H1 (cell line): ENCODE data around the gene GNA12. TPM values are rescaled to one million over a fixed set of nuclear protein-coding genes. Genes with fewer than 3 reads are reported as not detected.

Experiments
- CTCF ChIA-PET: fragments of 300-600 bp; sonication (Branson Sonifier 250); formaldehyde crosslinking; loops from one replicate; lab custom pipeline; 2021; ENCODE audit not compliant: partially characterized antibody; lab: Charles Lee
- POLR2A ChIA-PET: fragments of 300-600 bp; sonication (Branson Sonifier 250); formaldehyde crosslinking; loops from one replicate; lab custom pipeline; 2021; ENCODE audit warnings: inconsistent platforms; ENCODE audit not compliant: partially characterized antibody; lab: Charles Lee
- DNase-seq, 2 experiments: peaks; one replicate each; pipeline versions ENCODE4 v3.0.0 to v3.0.0-alpha.2; 2010 to 2022; ENCODE audit warnings: low spot score in 2 of 2, low read depth in 1 of 2, mixed read lengths in 1 of 2
- FAIRE-seq: peaks from 2 replicates; lab custom pipeline; 2011; peaks lifted over from hg19 to GRCh38; lab: Jason Lieb, UNC
- H2AFZ ChIP-seq: 2 replicates; pipeline ENCODE4 v1.8.1; 2012; ENCODE audit warnings: low read length, inconsistent platforms
- H2AK5ac ChIP-seq: 2 replicates; pipeline ENCODE4 v1.6.1; 2013; ENCODE audit warnings: low read depth, low read length
- H2BK120ac ChIP-seq: replicated peaks from 2 replicates; pipeline ENCODE3; 2013; ENCODE audit warnings: low read depth, low read length, inconsistent platforms
- H2BK12ac ChIP-seq: 2 replicates; pipeline ENCODE4 v1.6.1; 2013; ENCODE audit warnings: low read depth, low read length
- H2BK15ac ChIP-seq: 2 replicates; pipeline ENCODE4 v1.6.1; 2013; ENCODE audit warnings: low read length
- H2BK20ac ChIP-seq: 2 replicates; pipeline ENCODE4 v1.6.1; 2013; ENCODE audit warnings: low read length
- H2BK5ac ChIP-seq: 2 replicates; pipeline ENCODE4 v1.6.1; 2013; ENCODE audit warnings: low read depth, low read length
- H3K14ac ChIP-seq: 2 replicates; pipeline ENCODE4 v1.6.1; 2013; ENCODE audit warnings: inconsistent platforms; ENCODE audit not compliant: insufficient read length
- H3K18ac ChIP-seq: 2 replicates; pipeline ENCODE4 v1.6.1; 2013; ENCODE audit warnings: low read length; ENCODE audit errors: extremely low read depth
- H3K23ac ChIP-seq: 2 replicates; pipeline ENCODE4 v1.6.1; 2013; ENCODE audit warnings: inconsistent platforms; ENCODE audit not compliant: insufficient read length
- H3K23me2 ChIP-seq: 2 replicates; pipeline ENCODE4 v1.6.1; 2013; ENCODE audit warnings: low read depth, low read length
- H3K27ac ChIP-seq: 2 replicates; pipeline ENCODE4 v1.6.1; 2011; ENCODE audit warnings: low read depth, low read length, inconsistent platforms
- H3K27me3 ChIP-seq, 4 experiments: replicated peaks in 1 of 4; 1 replicate in 1 of 4; 2 replicates in 3 of 4; pipeline versions ENCODE4 v1.6.1 to v1.8.1; 2011 to 2013; ENCODE audit warnings: low read length in 3 of 4, mild to moderate bottlenecking in 3 of 4, inconsistent platforms in 2 of 4, mixed read lengths in 2 of 4, moderate library complexity in 1 of 4; ENCODE audit not compliant: control insufficient read depth in 3 of 4, insufficient read depth in 3 of 4; ENCODE audit errors: extremely low read depth in 1 of 4
- H3K36me3 ChIP-seq, 4 experiments: 2 replicates each; pipeline versions ENCODE4 v1.6.1 to v1.8.1; 2011 to 2013; ENCODE audit warnings: mild to moderate bottlenecking in 4 of 4, low read length in 3 of 4, moderate library complexity in 2 of 4, control low read depth in 1 of 4, inconsistent platforms in 1 of 4; ENCODE audit not compliant: insufficient read depth in 4 of 4, control insufficient read depth in 2 of 4
- H3K4ac ChIP-seq: replicated peaks from 2 replicates; pipeline ENCODE3; 2013; ENCODE audit warnings: low read length, low read depth, mixed read lengths, inconsistent platforms; ENCODE audit not compliant: insufficient read length
- H3K4me1 ChIP-seq, 4 experiments: replicated peaks in 1 of 4; 1 replicate in 1 of 4; 2 replicates in 3 of 4; pipeline versions ENCODE4 v1.6.1 to v1.8.1; 2011 to 2013; ENCODE audit warnings: low read length in 3 of 4, inconsistent platforms in 2 of 4, mixed read lengths in 1 of 4; ENCODE audit not compliant: insufficient read depth in 4 of 4, control insufficient read depth in 3 of 4
- H3K4me2 ChIP-seq, 2 experiments: 2 replicates each; pipeline versions ENCODE4 v1.6.1 to v1.8.1; 2011 to 2013; ENCODE audit warnings: low read depth in 2 of 2, low read length in 2 of 2, control low read depth in 1 of 2, inconsistent platforms in 1 of 2, mild to moderate bottlenecking in 1 of 2; ENCODE audit not compliant: insufficient read depth in 1 of 2
- H3K4me3 ChIP-seq, 4 experiments: fragments of 200-600, 300-600 bp in 1 of 4; sonication (generic), shearing (Covaris generic), sonication (Bioruptor Twin) in 1 of 4; 2 replicates each; pipeline versions ENCODE4 v1.5.1 to v1.8.1; 2011 to 2016; ENCODE audit warnings: low read length in 4 of 4, low read depth in 3 of 4, control low read depth in 2 of 4, inconsistent platforms in 2 of 4, mild to moderate bottlenecking in 2 of 4, mixed read lengths in 1 of 4, moderate library complexity in 1 of 4; ENCODE audit not compliant: insufficient read depth in 2 of 4; ENCODE audit errors: extremely low read depth in 1 of 4
- H3K56ac ChIP-seq: replicated peaks from 2 replicates; pipeline ENCODE3; 2013; ENCODE audit warnings: low read depth, mild to moderate bottlenecking, mixed read lengths, low read length, inconsistent platforms; ENCODE audit not compliant: insufficient read length
- H3K79me1 ChIP-seq: 2 replicates; pipeline ENCODE4 v1.6.1; 2013; ENCODE audit warnings: low read depth, low read length, control low read depth
- H3K79me2 ChIP-seq, 2 experiments: 2 replicates each; pipeline versions ENCODE4 v1.6.1 to v1.8.1; 2012 to 2013; ENCODE audit warnings: low read length in 2 of 2, mild to moderate bottlenecking in 2 of 2, inconsistent platforms in 1 of 2; ENCODE audit not compliant: insufficient read depth in 2 of 2, control insufficient read depth in 1 of 2
- H3K9ac ChIP-seq, 4 experiments: replicated peaks in 1 of 4; 1 replicate in 1 of 4; 2 replicates in 3 of 4; pipeline versions ENCODE4 v1.6.1 to v1.8.1; 2011 to 2013; ENCODE audit warnings: low read depth in 3 of 4, low read length in 3 of 4, control low read depth in 2 of 4, mild to moderate bottlenecking in 2 of 4, moderate library complexity in 2 of 4, inconsistent platforms in 1 of 4; ENCODE audit errors: extremely low read depth in 1 of 4
- H3K9me3 ChIP-seq, 2 experiments: 2 replicates each; pipeline versions ENCODE4 v1.6.1 to v1.8.1; 2012 to 2013; ENCODE audit warnings: mild to moderate bottlenecking in 2 of 2, moderate library complexity in 2 of 2, control low read depth in 1 of 2, inconsistent platforms in 1 of 2, low read depth in 1 of 2, low read length in 1 of 2, mixed read lengths in 1 of 2; ENCODE audit not compliant: insufficient read depth in 2 of 2
- H4K20me1 ChIP-seq, 2 experiments: replicated peaks in 1 of 2; 2 replicates each; pipeline versions ENCODE3 to v1.8.1; 2011 to 2013; ENCODE audit warnings: inconsistent platforms in 2 of 2, low read length in 2 of 2, mild to moderate bottlenecking in 1 of 2; ENCODE audit not compliant: insufficient read depth in 2 of 2, control insufficient read depth in 1 of 2
- H4K5ac ChIP-seq: 2 replicates; pipeline ENCODE4 v1.6.1; 2013; ENCODE audit warnings: low read length, low read depth, mixed read lengths, inconsistent platforms; ENCODE audit not compliant: insufficient read length
- H4K8ac ChIP-seq: 2 replicates; pipeline ENCODE4 v1.8.0; 2013; ENCODE audit warnings: mild to moderate bottlenecking, moderate library complexity, low read length, inconsistent platforms; ENCODE audit not compliant: insufficient read depth; ENCODE audit errors: extremely low read depth
- H4K91ac ChIP-seq: replicated peaks from 2 replicates; pipeline ENCODE3; 2013; ENCODE audit warnings: low read length, mixed read lengths, inconsistent platforms; ENCODE audit not compliant: insufficient read length
- CBX5 ChIP-seq: fragments of 300-800, 300-1000 bp; sonication (generic); IDR thresholded peaks from 2 replicates; pipeline ENCODE4 v1.7.1; 2016; ENCODE audit warnings: antibody characterized with exemption, low read length, low read depth
- CTCF ChIP-seq, 3 experiments: IDR thresholded peaks; 1 replicate in 2 of 3; 2 replicates in 1 of 3; pipeline versions ENCODE4 v1.5.1 to v1.6.1; 2011; ENCODE audit warnings: low read length in 3 of 3, mild to moderate bottlenecking in 3 of 3, inconsistent platforms in 2 of 3, low read depth in 1 of 3, moderate library complexity in 1 of 3; ENCODE audit not compliant: insufficient read depth in 1 of 3; ENCODE audit errors: control extremely low read depth in 1 of 3
- KDM4A ChIP-seq: IDR thresholded peaks from one replicate; pipeline ENCODE4 v1.7.1; 2012; ENCODE audit warnings: low read depth, mild to moderate bottlenecking, moderate library complexity, low read length, inconsistent platforms; ENCODE audit not compliant: severe bottlenecking
- RAD21 ChIP-seq, 2 experiments: IDR thresholded peaks in 1 of 2; conservative IDR thresholded peaks in 1 of 2; 2 replicates each; pipeline ENCODE4 v1.6.1; 2011; ENCODE audit warnings: low read depth in 2 of 2, low read length in 2 of 2, improper control_type of control experiment in 1 of 2, inconsistent platforms in 1 of 2, mild to moderate bottlenecking in 1 of 2, moderate library complexity in 1 of 2
- RXRA ChIP-seq: IDR thresholded peaks from 2 replicates; pipeline ENCODE4 v1.6.1; 2011; ENCODE audit warnings: low read depth, mild to moderate bottlenecking, low read length, moderate library complexity; ENCODE audit not compliant: insufficient read depth
- SAP30 ChIP-seq: fragments of 300-600 bp; sonication (generic); IDR thresholded peaks from 2 replicates; pipeline ENCODE4 v1.7.1; 2012; ENCODE audit warnings: low read length, moderate library complexity, mild to moderate bottlenecking, inconsistent platforms; ENCODE audit not compliant: insufficient read depth, insufficient replicate concordance
- ZNF274 ChIP-seq: IDR thresholded peaks from 2 replicates; pipeline ENCODE4 v1.7.0; 2012; ENCODE audit warnings: low read length, borderline replicate concordance; ENCODE audit errors: extremely low read depth
- WGBS, 2 experiments: shearing (Covaris generic) in 1 of 2; methylation state at CpG; one replicate each; pipeline versions ENCODE4 v1.1.6 to v1.1.7; 2013 to 2015; ENCODE audit warnings: low lambda C conversion rate in 2 of 2, mixed read lengths in 2 of 2, inconsistent platforms in 1 of 2, low coverage in 1 of 2, missing lambda C conversion rate in 1 of 2; ENCODE audit not compliant: insufficient replicate concordance in 2 of 2, insufficient coverage in 1 of 2, insufficient read length in 1 of 2; ENCODE audit errors: extremely low coverage in 1 of 2, missing lambda C conversion rate in 1 of 2; 5-methylcytosine and 5-hydroxymethylcytosine counted together
- polyA plus RNA-seq, 7 experiments: library from polyadenylated mRNA; depleted of rRNA in 3 of 7; stranded (reverse) in 5 of 7; unstranded in 2 of 7; fragments of >200 nt in 5 of 7; fragments of 200-250 nt in 2 of 7; gene quantifications; 1 replicate in 5 of 7; 2 replicates in 1 of 7; 4 replicates in 1 of 7; pipeline versions ENCODE4 v1.2.1 to v1.2.3, GENCODE V29; 2011 to 2013; ENCODE audit warnings: missing spikeins in 2 of 7, mixed read lengths in 2 of 7
- total RNA-seq: library from RNA; stranded (reverse); fragmentation: NEBNext Ultra II Directional; extraction: Animal tissue kit (Norgen Biotek cat#: 25700); gene quantifications from 2 replicates; pipeline ENCODE4 v1.2.1, GENCODE V29; 2021

GNA12 gene
- total and polyA plus RNA-seq, 2 of the 8 experiments (the other 6 are each of a cell fraction or from before 2014, with no cell fraction given), result 96.5 to 109 TPM

DNA sequence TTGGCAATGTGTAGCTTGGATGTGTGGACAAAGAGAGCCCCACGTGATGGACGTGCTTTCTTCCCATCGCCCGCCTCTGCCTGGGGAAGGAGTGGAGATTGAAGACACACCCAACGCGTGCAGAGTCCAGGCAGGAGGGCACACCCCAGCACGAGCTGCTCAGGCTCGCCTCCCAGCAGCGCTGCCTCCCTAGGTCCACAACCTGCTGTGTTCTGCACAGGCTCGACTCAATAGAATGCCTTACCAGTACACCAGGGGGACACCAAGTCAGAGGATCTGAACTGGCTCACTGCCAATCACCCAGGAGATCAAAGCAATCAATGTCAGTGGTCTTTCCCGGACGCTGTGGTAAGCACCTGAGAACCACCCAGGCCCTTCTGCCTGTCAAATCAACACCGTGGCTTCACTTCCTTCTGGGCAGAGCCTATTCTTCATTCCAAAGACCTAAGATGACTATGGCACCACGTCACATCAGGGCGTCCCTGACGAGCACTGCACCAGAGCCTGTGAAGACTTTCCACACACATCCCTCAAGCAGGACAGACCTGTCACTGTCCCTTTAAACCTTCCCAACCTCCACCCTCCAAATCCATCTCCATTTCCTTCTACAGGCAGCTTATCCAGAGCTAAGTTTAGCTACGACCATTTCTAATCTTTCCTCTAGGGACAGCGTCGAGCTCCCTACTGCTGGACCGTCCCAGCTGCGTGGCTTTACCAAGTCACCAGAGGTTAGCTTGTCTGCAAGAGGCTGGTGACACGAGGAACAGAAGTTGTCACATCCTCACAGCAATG lies 83.8 kb downstream of the GNA12 start:
- WGBS, 2 experiments, result 81% methylated on average over 22 of the region's 22 CpGs; no CpG with 5 or more reads in 1 of the 2 experiments
- no peak overlapping the region for H4K91ac ChIP-seq
- no peak overlapping the region for H3K4me2 ChIP-seq
- no peaks in the 10 kb centered on the region for H3K9me3 ChIP-seq
- no peak overlapping the region for H2BK15ac ChIP-seq
- H3K56ac ChIP-seq, result no peak overlapping the region
- H2AK5ac ChIP-seq, result no peak overlapping the region; the same call in 1 of the 2 replicates
- peak overlapping the region; percentile 55; the same call in 1 of the 2 replicates for H2BK12ac ChIP-seq
- no peak overlapping the region for H3K4ac ChIP-seq
- peaks cover 0 to 11% (median 4%) of the 10 kb centered on the region in 4 experiments; a peak in 5 of 7 replicates for H3K4me1 ChIP-seq
- no peak overlapping the region for H2AFZ ChIP-seq
- H3K27me3 ChIP-seq, result no peaks in the 10 kb centered on the region
- no peak overlapping the region for H3K9ac ChIP-seq
- DNase-seq (no peak), FAIRE-seq (no peak)
- POLR2A ChIA-PET, result interaction anchor here (1.3 kb wide), 1 partner anchor 10 kb away, joined by 6 read pairs; no protein-coding TSS in a partner anchor
- no peak overlapping the region for H3K4me3 ChIP-seq
- H3K18ac ChIP-seq, result 0 out of 2 replicates have a peak overlapping the region, but pooled peaks have one; percentile 11
- 0 out of 8 replicates have a peak, but pooled peaks cover 0 to 2% (median 0%) of the 10 kb centered on the region in 4 experiments for H3K36me3 ChIP-seq
- peaks cover 0 to 6% of the 10 kb centered on the region in 2 experiments for H4K20me1 ChIP-seq
- no peak overlapping the region for H3K27ac ChIP-seq
- no peak overlapping the region for H2BK20ac ChIP-seq
- peaks cover 7% of the 10 kb centered on the region; the same call in 1 of the 2 replicates for H3K79me1 ChIP-seq
- H2BK5ac ChIP-seq, result peak overlapping the region; percentile 72
- H2BK120ac ChIP-seq, result no peak overlapping the region
- H3K23ac ChIP-seq, result no peak overlapping the region
- H3K14ac ChIP-seq, result no peak overlapping the region
- H3K23me2 ChIP-seq, result no peaks in the 10 kb centered on the region
- TF ChIP-seq RAD21 (IDR thresholded peaks at IDR 0.05 in 1 of 2, conservative IDR thresholded peaks at IDR 0.05 in 1 of 2; ENCODE audit: low read depth in 2 of 2, low read length in 2 of 2), result peak; percentile 63 to 68
- TF ChIP-seq CTCF (IDR thresholded peaks at IDR 0.05; ENCODE audit: control extremely low read depth in 1 of 3, insufficient read depth in 1 of 3, low read depth in 1 of 3, low read length in 3 of 3), result peak; percentile 62 to 91 (median 65)
- no peak for TF ChIP-seq SAP30
- TF ChIP-seq KDM4A, result no peak
- TF ChIP-seq RXRA, result no peak
- TF ChIP-seq ZNF274, result no peak
- TF ChIP-seq CBX5, result no peak
- no peak overlapping the region for H4K8ac ChIP-seq
- no peak overlapping the region for H4K5ac ChIP-seq
- peaks cover 0 to 62% of the 10 kb centered on the region in 2 experiments; a peak in 2 of 4 replicates for H3K79me2 ChIP-seq
- CTCF ChIA-PET, result interaction anchor here (0.5 to 3.1 kb wide), 27 partner anchors 10 to 993 kb away, joined by 3 to 18 read pairs (median 4); no protein-coding TSS in a partner anchor
